ENCODE measurements around the gene MAP2K6.

The MAP2K6 gene

GRCh38 chr17:69480245-69480644, 65.7 kb downstream of the MAP2K6 start:
- no peak for ATAC-seq (ENCODE audit: insufficient read depth, low read depth)
- DNase-seq = no peak
- Histone ChIP-seq H3K9me3 (ENCODE audit: insufficient read depth, low read length, severe bottlenecking) (no peaks in the 10 kb centered on the region), H3K4me3 (ENCODE audit: low read depth in 1 of 2, low read length in 2 of 2) (no peak overlapping the region), H3K27me3 (ENCODE audit: insufficient read depth, low read length, poor library complexity) (no peaks in the 10 kb centered on the region), H3K27ac (ENCODE audit: low read length) (no peak overlapping the region), H3K79me2 (ENCODE audit: insufficient read depth, low read length) (no peaks in the 10 kb centered on the region), H3K36me3 (ENCODE audit: insufficient read depth, low read length) (no peaks in the 10 kb centered on the region), H3K9ac (ENCODE audit: low read depth, low read length) (no peak overlapping the region), H4K20me1 (ENCODE audit: insufficient read depth, low read length) (no peaks in the 10 kb centered on the region), H3K4me1 (ENCODE audit: insufficient read depth, low read length) (no peaks in the 10 kb centered on the region), H2AFZ (ENCODE audit: low read depth, low read length) (no peak overlapping the region), H3K4me2 (ENCODE audit: insufficient read depth, low read length) (no peak overlapping the region)
- no peak for TF ChIP-seq EZH2 (IDR thresholded peaks at IDR 0.05; ENCODE audit: borderline replicate concordance, low read depth, low read length, severe bottlenecking)
- no peak for TF ChIP-seq CTCF (IDR thresholded peaks at IDR 0.05; ENCODE audit: borderline replicate concordance, extremely low read depth, low read length, poor library complexity, severe bottlenecking)

DNA sequence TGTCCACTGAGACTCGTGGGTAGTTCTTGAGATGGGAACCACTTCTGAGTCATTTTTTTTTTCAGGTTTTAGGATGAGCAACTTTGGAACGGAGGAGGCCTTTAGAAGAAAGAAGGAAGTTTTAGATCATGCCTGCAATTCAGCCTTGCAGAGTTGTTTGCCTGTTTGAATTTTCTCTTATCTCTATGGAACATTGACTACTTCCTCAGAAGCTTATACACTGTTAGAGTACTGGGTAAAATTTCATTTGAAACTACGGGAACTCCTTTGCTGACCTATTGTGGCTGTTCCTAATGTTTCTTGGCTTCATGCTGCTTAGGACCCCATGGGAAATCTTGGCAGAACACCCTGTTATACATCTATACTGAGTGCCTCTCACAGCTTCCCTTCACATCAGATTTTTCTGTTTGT, 70.8 kb downstream of the MAP2K6 start:
- H3K4me2 ChIP-seq (ENCODE audit: insufficient read depth, low read length) = no peak overlapping the region
- no peaks in the 10 kb centered on the region for H3K36me3 ChIP-seq (ENCODE audit: insufficient read depth, low read length)
- H3K4me3 ChIP-seq (ENCODE audit: low read depth in 1 of 2, low read length in 2 of 2) = no peak overlapping the region
- H3K27ac ChIP-seq (ENCODE audit: low read length) = no peak overlapping the region
- no peak overlapping the region for H2AFZ ChIP-seq (ENCODE audit: low read depth, low read length)
- no peaks in the 10 kb centered on the region for H3K4me1 ChIP-seq (ENCODE audit: insufficient read depth, low read length)
- H3K9ac ChIP-seq (ENCODE audit: low read depth, low read length) = no peak overlapping the region
- DNase-seq (no peak), ATAC-seq (ENCODE audit: insufficient read depth, low read depth) (no peak)
- H3K27me3 ChIP-seq (ENCODE audit: insufficient read depth, low read length, poor library complexity) = no peaks in the 10 kb centered on the region
- no peaks in the 10 kb centered on the region for H3K79me2 ChIP-seq (ENCODE audit: insufficient read depth, low read length)
- no peaks in the 10 kb centered on the region for H3K9me3 ChIP-seq (ENCODE audit: insufficient read depth, low read length, severe bottlenecking)
- no peak for TF ChIP-seq EZH2 (IDR thresholded peaks at IDR 0.05; ENCODE audit: borderline replicate concordance, low read depth, low read length, severe bottlenecking)
- no peak for TF ChIP-seq CTCF (IDR thresholded peaks at IDR 0.05; ENCODE audit: borderline replicate concordance, extremely low read depth, low read length, poor library complexity, severe bottlenecking)
- H4K20me1 ChIP-seq (ENCODE audit: insufficient read depth, low read length) = no peaks in the 10 kb centered on the region

DNA sequence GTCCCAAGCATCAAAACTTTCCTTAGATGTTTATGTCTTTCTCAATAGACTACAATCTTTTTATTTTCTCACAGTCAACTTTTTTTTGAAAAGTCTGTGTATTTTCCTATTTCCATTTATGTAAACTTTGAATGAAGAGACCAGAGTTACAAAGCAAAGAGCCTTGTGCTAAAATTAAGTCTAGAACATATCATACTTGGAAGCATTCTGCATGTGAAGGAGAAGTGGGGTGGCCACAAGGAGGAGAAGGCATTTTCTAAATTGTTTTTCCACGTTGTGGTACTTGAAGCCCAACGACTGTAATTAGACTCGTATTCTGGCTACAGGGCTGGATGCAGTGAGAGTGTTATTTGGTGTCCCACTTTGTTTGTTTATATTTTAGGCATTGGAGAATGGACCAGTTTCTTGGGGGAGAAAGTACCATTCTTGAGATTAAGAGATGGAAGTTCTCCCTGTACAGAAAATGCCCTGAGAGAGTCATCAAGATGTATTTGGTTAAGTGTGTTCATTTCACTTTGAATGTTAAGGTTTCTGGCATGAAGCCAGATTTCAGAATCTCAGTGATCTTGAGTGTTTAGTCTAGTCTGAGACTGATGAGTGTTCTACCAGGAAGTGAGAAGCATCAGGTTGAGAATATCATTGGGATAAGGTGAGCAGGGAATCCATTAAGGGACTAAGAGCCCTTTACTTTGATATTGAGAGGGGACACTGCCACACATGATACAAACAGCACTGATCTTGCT, 71.6 kb downstream of the MAP2K6 start:
- Histone ChIP-seq H3K4me2 (ENCODE audit: insufficient read depth, low read length) (no peak overlapping the region), H3K27me3 (ENCODE audit: insufficient read depth, low read length, poor library complexity) (no peaks in the 10 kb centered on the region), H4K20me1 (ENCODE audit: insufficient read depth, low read length) (no peaks in the 10 kb centered on the region), H3K9ac (ENCODE audit: low read depth, low read length) (no peak overlapping the region), H3K4me1 (ENCODE audit: insufficient read depth, low read length) (no peaks in the 10 kb centered on the region), H3K79me2 (ENCODE audit: insufficient read depth, low read length) (no peaks in the 10 kb centered on the region), H3K36me3 (ENCODE audit: insufficient read depth, low read length) (no peaks in the 10 kb centered on the region), H3K4me3 (ENCODE audit: low read depth in 1 of 2, low read length in 2 of 2) (no peak overlapping the region), H2AFZ (ENCODE audit: low read depth, low read length) (no peak overlapping the region), H3K9me3 (ENCODE audit: insufficient read depth, low read length, severe bottlenecking) (no peaks in the 10 kb centered on the region), H3K27ac (ENCODE audit: low read length) (no peak overlapping the region)
- no peak for DNase-seq
- TF ChIP-seq CTCF (IDR thresholded peaks at IDR 0.05; ENCODE audit: borderline replicate concordance, extremely low read depth, low read length, poor library complexity, severe bottlenecking) (no peak), EZH2 (IDR thresholded peaks at IDR 0.05; ENCODE audit: borderline replicate concordance, low read depth, low read length, severe bottlenecking) (no peak)
- no peak for ATAC-seq (ENCODE audit: insufficient read depth, low read depth)
